LoVo (cell line): ENCODE measurements around the gene MPHOSPH6.
"Not testable (repeated sequence)": the region's sequence is repeated elsewhere in the genome, so short reads cannot be mapped to it uniquely, and the experiment has no call there.

Experiments
- DNase-seq: peaks from one replicate; pipeline ENCODE4 v3.0.0-alpha.2; 2016; ENCODE audit warnings: low spot score

Gene MPHOSPH6

DNA sequence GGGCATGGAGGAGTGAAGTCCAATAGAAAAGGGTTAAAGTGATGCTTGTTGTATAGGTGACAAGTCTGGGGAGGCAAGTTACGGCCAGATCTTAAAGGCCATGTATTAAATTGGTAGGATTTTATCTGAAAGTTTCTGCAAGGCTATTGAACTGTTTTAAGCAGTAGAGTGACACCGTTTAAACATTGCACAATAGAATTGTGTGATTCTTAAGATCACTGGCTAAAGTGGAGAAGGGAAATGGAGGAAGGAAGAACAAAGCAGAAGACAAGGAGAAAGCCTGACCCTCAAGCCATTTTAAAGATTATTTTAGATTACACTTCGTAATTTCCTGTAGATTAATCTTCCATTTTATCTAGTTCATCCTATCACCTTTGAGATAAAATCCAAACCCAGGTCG, 5.6 kb upstream of the MPHOSPH6 start:
- no peak for DNase-seq

DNA sequence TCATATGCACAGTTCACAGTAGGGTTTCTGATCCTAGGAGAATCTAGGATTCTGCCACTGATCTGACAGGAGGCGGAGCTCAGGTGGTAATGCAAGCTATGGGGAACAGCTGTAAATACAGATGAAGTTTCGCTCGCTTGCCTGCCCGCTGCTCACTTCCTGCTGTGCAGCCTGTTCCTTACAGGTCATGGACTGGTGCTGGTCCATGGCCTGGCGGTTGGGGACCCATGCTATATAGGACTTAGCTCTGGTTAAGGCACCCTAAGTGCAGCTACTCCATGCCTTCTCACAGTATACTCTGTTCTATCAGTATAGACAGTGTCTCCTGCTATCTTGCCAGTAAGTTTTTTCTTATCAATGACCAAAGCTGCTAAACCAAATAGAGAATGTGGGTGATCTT, 2.4 kb downstream of the MPHOSPH6 start:
- DNase-seq: no peak

DNA sequence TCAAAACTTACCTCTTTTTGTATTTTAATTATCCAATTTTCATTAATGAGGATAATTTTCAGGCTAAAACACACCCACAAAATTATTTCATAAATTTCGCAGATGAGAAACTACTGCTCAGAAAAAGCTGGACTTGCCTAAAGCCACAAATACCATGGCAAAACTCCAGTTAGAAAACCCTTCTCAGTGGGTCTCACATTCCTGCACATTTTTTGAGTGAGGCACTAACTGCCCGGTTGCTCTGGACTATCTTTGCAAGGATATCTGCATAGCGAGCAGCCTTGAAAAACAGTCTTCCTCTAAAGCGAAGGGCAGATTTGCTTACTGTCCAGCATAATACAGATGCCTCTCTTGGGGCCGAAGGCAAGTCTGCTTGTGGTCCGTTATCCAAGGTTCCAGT, 9.8 kb downstream of the MPHOSPH6 start:
- no peak for DNase-seq

DNA sequence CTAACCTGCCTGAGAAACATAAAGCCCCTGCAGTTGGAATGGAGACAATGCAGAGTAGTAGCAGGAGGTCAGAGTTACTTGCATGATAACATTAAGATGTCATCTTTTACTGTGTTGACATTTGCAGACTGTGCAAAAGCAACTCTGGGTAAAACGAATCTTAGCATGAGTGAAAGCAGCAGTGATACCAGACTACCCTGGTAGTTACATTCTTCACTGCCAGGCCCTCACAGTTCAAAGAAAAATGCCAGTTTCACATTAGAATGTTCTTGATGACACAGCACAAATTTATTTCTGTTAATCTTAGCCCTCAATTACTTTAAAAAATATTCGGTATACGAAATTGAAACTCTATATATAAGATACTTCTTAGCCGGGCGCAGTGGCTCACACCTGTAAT, 12.2 kb downstream of the MPHOSPH6 start:
- no peak for DNase-seq

DNA sequence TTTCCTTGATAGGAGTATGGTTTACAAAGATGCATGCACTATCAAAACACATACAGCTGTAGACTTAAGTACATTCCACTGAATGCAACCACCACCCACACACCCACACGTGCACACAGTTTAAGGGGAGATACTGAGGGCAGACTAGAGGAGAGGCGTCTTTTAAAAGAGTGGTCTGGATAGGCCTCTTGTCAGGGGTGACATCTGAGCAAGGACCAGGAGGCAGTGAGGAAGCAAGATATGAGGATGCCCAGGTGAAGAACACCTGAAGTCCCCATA, 12.6 kb downstream of the MPHOSPH6 start:
- DNase-seq: no peak

DNA sequence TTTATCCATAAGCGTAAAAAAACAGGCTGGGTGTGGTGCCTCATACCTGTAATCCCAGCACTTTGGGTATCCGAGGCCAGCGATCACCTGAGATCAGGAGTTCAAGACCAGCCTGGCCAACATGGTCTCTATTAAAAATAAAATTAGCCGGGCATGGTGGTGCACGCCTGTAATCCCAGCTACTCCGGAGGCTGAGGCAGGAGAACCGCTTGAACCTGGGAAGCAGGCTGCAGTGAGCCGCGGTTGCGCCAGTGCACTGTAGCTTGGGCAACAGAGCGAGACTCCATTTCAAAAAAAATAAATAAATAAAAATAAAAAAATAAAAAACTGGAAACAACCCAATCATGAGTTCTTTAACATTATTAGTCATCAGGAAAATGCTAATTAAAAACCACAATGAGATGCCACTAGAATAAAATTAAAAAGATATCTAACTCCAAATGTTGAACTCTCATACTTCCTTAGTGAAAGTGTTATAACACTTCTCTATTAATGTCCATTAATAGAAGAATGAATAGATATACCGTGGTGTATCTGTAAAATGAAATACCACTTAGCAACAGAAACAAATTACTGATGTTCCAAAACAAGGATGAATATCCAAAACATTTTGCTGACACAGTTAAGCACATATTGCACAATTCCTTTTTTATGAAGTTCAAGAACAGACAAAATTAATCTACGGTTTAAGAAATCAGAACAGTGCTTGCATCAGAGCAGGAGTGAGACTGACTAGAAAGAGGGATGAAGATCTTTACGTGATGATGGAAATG, 13.1 kb downstream of the MPHOSPH6 start:
- DNase-seq: no peak

DNA sequence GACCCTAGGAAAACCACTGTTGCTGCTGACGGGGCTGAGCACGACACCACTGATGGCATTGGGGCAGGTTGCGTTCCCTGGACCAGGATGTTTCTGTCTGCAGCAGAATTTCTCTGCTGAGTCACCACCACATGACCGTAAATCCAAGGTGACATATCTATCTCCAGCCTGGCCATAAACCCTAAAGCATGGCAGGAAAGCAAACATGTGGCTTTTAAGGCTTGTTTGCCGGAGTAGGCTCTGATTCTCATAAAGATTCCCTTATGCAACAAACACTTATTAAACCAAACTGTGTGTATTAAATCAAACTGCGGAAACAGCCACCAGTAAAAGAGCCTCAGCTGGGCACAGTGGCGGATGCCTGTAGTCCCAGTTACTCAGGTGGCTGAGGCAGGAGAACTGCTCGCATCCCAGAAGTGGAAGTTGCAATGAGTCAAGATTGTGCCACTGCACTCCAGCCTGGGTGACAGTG, 17.3 kb downstream of the MPHOSPH6 start:
- DNase-seq: peak; percentile 71

DNA sequence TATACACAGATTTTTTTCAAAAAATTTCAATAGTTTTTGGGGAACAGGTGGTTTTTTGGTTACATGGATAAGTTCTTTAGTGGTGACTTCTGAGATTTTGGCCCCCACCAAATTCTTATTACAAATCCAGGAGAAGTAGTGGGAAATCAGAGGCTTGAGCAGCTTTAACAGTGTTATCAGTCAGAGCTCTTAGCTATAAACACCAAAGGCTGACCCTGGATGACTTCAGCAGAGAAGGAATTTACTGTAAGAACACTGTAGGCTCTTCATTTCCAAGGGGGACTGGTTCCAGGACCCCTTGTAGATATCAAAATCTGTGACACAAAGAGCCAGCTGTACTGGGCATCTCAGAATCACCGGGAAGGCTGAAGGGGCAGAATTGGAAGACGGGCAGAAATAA, 17.8 kb downstream of the MPHOSPH6 start:
- DNase-seq: no peak

DNA sequence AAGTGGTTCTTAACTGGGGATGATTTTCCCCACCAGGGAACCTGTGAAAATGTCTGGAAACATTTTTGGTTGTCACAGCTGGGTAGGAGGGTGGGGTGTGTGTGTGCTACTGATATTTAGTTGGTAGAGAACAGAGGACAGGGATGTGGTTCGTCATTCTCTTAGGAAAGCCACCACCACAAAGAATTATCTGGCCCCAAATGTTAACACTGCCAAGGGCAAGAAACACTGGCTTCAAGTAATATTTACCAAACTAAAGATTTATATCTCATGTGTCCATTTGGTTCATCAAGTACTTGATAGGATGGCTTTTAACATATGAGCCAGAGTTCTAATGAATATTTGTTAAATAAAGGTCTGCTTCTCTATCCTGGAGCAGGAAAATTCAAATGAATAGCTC, 19.5 kb downstream of the MPHOSPH6 start:
- DNase-seq: no peak

DNA sequence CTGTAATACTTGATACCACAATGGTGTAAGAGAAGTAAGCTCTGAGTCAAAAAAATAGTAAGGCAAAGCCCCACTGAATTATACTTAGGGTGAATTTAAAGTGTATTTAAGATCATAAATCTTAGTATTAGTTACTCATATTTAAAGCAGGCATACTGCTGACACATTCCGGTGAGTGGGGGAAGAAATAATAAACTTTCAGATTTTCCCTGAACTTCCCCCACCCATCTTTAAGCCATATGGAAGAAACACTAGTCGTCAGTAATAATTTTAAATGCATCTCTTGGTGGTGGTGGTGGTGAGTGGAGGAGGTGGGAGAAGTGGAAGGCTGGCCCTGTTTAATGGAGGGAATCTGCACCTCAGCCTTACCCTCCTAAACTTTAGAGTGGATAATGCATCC, 20.5 kb downstream of the MPHOSPH6 start:
- DNase-seq: no peak

DNA sequence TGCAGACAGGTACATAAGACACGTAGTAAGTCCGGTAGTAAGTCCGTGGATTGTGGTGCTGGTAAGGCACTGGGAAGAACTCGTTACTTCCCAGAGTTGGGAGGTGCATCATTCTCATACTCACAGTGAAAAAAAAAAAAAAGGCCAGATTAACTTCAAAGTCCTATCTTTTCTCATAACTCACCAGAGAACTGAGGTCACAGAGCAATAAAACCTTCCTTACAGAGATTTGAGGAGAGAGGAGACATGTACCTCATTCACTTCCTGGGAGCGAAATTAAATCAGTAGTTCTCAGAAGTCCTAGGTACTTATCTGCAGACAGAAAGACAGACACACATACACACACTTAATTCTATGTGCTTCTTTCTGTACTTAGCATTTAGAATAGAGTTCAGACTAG, 22.5 kb downstream of the MPHOSPH6 start:
- DNase-seq: no peak

DNA sequence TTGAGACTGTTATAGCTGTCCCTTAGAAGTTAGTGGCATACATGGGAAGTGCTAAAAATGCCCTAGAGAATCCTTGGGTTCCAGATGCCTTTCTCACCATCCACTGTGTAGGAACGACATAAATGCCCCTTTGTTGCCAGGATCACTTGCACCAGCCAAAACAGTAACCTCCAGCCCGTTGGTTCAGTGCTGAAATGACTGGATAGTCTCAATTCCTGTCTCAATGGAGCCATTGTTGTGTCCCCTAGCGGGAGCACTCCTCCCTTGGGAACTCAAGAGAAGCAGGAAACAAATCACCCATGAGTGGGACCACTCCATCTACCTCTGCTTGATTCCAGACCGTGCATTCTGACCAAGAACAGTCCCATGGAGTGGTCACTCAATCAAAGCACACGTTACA, 23.1 kb downstream of the MPHOSPH6 start:
- DNase-seq: no peak

DNA sequence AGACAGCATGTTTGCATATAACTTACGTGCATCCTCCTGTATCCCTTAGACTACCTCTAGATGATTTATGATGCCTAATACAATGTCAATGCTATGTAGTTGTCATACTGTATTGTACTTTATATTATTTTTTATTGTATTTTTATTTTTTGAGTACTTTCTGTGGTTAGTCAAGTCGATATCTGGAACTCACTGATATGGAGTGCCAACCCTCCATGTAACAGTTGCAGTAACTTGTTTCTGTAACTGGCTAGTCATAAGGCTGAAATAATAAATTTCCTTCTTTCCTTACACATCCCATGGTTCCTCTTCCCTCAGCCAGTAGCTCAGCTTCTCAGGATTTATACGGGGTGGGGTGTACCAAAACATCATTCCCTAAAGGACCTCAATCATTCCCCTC, 23.5 kb downstream of the MPHOSPH6 start:
- no peak for DNase-seq

DNA sequence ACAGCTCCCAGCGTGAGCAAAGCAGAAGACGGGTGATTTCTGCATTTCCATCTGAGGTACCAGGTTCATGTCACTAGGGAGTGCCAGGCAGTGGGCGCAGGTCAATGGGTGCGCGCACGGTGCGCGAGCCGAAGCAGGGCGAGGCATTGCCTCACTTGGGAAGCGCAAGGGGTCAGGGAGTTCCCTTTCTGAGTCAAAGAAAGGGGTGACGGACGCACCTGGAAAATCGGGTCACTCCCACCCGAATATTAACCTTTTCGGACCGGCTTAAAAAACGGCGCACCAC, 30.8 kb downstream of the MPHOSPH6 start:
- not testable (repeated sequence) for DNase-seq

DNA sequence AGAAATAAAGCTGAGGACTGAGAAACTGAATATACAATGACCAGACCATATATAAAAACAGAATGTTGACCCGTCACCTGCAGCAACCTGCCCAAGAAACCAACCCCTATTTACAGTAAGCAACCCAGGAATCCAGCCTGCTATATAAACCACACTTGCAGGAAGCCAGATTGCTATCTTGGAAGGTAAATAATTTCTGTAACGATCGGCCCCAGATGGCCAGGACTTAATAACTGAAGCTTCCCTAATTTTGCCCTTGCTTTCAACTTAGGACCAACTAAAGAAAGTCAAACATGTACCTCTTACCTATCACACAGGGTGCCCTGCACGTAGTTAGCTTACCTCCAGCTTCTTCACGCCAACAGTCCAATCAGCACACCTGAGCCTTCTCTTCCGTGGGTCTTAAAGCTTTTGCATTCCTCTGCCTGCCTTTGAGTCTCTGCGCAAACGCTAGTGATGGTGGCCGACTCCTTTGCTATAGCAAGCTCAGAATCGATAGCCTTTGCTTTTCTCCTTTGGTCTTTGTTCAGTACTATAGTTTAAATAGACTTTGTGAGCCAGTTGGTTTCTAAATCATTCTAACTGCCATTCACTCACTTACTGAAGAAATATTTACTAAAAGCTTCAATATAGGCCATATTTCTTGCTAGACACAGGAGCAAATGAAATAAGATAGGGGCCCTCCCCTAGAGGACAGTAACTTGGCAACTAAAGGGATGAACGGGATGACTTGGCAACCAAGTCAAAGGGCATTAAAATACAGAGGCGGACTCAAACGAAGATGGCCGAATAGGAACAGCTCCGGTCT, 31.3 kb downstream of the MPHOSPH6 start:
- no peak for DNase-seq

DNA sequence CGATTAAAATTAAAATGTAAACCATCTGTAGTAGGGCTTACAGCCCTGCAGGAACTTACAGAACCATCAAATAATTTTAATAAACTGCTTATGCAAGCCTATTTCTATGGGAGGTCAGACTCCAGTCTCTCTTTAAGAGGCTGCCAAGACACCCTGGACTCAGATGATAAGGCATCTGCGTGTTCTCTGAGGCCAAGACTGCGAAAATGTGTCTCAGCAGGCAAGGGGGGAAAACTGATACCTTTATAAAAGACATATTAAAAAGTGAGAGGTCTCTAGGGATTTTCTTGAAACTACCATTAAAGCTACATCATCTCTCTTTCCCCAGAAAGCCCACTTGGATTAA, 32.2 kb downstream of the MPHOSPH6 start:
- no peak for DNase-seq

DNA sequence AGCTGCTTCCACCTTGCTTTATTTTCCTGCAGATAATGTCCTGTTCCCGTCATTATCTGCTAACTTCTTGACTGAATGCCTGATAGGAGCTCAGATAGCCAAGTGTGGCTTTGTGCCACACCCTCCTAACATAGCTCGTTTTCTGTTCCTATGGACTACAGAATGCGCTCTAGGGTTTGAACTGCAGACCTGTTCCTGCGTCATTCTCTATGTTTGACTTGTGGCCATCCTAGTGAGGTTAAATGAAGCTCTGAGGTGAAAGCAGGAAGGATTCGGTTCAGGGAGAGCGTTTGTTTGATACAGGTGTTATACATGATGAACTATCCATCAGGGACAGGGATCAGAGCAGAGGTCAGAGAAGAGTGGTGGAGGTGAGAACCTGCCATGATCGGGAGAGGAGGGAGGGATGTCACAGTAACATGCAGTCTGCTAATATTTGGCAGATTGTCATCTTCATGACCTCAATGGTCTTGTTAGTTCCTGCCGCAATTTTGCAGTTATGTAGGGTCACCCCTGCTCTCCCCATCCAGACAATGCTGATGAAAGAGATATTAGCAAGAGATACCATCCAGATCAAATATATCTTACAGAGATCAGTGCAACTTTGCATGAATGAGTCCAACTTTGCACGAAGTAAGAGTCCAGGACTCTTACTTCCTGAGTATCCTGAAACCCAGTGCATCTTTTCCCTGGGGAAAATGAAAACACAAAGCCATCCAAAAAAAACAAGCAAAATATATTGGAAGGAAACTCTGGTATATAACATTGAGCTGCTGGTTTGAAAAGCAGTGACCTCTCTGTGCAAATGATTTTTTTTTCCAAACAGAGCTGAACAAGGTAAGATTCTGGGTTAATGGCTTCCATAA, 32.8 kb downstream of the MPHOSPH6 start:
- no peak for DNase-seq

DNA sequence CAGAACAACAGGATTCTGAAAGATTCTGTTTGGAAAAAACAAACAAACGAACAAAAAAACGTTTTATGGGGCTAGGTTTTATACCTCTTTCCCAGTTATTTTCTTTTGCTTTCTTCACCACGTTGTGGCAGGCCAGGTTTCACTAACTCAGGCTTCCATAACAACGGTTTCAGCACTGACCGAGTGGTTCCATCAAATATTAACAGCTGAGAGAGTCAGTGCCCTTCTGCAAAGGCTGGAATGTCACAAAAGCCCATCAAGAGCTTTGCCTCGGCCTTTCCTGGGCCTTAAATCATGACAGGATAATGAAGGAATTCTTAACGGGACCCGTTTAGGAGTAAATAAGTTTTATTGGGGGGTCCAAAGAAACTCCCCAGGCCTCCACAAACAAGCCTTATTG, 34.2 kb downstream of the MPHOSPH6 start:
- DNase-seq: no peak

DNA sequence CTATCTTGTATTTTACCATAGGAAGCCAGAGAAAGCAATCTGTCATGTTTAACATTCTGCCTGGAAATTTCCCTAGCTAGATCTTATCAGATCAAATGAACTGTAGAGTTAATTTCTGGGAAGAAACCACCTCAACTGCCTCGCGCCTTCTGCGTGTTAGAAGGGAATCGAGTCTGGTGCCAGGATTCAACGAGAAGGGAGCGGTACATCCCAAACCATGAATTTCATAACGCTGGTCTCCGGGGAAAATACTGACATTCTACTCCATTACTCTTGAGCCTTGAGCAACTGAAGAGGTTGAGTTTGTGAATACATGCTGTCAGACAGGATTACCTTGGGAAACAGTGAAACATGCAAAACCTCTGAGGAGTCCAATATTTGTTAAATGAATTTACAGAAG, 35.2 kb downstream of the MPHOSPH6 start:
- DNase-seq: no peak

DNA sequence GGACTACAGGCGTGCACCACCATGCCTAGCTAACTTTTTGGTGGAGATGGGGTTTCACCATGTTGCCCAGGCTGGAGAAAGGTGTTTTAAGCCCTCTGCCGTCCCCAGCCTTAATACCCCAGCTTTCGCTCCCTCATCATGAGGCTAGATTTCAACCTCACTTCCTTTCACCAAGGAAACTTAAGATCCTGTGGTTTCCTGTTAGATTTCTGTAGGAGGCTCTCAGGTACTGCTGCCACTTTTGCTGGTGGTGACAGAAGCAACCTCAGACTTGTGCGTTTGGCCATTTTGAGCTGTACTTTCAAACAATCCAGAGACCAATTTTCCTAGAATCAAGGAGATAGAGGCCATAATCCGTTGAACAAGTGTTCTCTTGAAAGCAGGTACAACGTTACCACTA, 36.2 kb downstream of the MPHOSPH6 start:
- DNase-seq: no peak

DNA sequence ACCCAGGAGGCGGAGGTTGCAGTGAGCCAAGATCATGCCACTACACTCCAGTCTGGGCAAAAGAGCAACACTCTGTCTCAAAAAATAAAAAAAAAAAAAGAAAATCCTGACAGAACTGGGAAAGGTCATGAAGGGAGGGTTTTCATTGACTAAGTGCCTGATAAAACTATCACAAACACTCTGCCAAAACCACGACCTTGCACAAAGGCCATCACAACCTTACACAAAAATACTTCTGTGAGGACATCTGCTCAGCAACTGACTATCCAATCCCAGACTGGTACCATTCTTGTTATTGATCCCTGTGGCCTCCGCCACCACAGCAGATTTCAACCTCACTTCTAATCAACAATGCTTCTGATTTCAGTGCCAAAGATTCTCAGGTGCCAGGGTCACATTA, 40.1 kb downstream of the MPHOSPH6 start:
- no peak for DNase-seq

DNA sequence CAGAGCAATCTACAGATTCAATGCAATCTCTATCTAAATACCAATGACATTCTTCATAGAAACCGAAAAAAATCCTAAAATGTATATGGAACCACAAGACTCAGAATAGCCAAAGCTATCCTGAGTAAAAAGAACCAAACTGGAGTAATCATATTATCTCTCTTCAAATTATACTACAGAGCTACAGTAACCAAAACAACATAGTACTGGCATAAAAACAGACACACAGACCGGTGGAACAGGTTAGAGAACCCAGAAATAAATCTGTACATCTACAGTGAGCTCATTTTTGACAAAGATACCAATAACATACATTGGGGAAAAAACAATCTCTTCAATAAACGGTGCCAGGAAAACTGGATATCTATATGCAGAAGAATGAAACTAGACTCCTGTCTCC, 45.4 kb downstream of the MPHOSPH6 start:
- DNase-seq: no peak

DNA sequence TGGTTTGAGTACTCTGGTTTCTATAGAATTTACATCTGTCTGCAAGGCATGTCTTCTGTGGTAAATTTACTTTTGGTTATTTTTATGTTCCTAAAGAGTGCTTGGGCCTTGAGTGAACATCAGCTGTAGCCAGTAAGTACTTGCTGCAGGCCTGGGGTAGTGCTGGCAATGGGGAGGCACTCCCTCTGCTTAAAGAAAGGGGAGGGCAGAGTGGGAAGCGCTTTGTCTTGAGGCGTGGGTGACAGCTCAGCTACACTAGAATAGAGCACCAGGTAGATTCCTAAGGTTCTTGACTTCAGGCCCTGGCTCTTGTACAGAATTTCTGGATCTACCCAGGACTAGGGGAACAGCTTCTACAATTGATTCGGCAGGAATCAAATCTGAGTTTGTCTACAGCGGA, 50.6 kb downstream of the MPHOSPH6 start:
- DNase-seq: no peak
